HL-60 (cell line): ENCODE results near the gene PTPRM.

ENCODE experiments used
- GABPA ChIP-seq: IDR thresholded peaks from 2 replicates; pipeline ENCODE4 v1.6.1; 2012; ENCODE audit warnings: low read depth
- SPI1 ChIP-seq: IDR thresholded peaks from 2 replicates; pipeline ENCODE4 v1.6.1; 2012; ENCODE audit warnings: low read depth, mild to moderate bottlenecking, borderline replicate concordance
- TF ChIP-seq, protein P1 (sequence below): IDR thresholded peaks from 2 replicates; pipeline ENCODE4 v1.6.1; 2012; ENCODE audit warnings: low read depth; ENCODE audit not compliant: insufficient replicate concordance
- TF ChIP-seq, protein P2 (sequence below): IDR thresholded peaks from one replicate; pipeline ENCODE4 v1.5.1; 2011; ENCODE audit warnings: low read length, control low read depth, inconsistent platforms; ENCODE audit not compliant: insufficient read depth

DNA sequence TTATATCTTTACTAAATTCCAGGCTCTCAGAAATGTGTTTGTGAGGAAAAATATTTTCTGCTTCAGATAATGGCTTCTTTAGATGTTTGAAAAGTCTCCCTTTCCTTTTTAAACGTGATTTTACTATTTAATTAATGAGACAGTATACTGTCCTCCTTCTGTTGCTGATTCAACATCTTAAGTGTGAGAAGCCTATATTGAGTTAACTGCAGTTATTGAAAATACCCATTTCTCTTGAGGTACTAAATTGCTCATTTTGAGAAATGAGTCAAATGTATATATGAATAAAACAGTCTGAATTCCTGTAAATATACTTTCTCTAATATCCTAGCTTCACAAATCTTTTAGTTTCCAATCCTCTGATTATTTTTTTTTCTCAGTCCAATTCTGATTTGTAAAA is 470.2 kb downstream of the PTPRM start:
- TF ChIP-seq, protein P1, sequence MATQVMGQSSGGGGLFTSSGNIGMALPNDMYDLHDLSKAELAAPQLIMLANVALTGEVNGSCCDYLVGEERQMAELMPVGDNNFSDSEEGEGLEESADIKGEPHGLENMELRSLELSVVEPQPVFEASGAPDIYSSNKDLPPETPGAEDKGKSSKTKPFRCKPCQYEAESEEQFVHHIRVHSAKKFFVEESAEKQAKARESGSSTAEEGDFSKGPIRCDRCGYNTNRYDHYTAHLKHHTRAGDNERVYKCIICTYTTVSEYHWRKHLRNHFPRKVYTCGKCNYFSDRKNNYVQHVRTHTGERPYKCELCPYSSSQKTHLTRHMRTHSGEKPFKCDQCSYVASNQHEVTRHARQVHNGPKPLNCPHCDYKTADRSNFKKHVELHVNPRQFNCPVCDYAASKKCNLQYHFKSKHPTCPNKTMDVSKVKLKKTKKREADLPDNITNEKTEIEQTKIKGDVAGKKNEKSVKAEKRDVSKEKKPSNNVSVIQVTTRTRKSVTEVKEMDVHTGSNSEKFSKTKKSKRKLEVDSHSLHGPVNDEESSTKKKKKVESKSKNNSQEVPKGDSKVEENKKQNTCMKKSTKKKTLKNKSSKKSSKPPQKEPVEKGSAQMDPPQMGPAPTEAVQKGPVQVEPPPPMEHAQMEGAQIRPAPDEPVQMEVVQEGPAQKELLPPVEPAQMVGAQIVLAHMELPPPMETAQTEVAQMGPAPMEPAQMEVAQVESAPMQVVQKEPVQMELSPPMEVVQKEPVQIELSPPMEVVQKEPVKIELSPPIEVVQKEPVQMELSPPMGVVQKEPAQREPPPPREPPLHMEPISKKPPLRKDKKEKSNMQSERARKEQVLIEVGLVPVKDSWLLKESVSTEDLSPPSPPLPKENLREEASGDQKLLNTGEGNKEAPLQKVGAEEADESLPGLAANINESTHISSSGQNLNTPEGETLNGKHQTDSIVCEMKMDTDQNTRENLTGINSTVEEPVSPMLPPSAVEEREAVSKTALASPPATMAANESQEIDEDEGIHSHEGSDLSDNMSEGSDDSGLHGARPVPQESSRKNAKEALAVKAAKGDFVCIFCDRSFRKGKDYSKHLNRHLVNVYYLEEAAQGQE, result no peak
- TF ChIP-seq, protein P2, sequence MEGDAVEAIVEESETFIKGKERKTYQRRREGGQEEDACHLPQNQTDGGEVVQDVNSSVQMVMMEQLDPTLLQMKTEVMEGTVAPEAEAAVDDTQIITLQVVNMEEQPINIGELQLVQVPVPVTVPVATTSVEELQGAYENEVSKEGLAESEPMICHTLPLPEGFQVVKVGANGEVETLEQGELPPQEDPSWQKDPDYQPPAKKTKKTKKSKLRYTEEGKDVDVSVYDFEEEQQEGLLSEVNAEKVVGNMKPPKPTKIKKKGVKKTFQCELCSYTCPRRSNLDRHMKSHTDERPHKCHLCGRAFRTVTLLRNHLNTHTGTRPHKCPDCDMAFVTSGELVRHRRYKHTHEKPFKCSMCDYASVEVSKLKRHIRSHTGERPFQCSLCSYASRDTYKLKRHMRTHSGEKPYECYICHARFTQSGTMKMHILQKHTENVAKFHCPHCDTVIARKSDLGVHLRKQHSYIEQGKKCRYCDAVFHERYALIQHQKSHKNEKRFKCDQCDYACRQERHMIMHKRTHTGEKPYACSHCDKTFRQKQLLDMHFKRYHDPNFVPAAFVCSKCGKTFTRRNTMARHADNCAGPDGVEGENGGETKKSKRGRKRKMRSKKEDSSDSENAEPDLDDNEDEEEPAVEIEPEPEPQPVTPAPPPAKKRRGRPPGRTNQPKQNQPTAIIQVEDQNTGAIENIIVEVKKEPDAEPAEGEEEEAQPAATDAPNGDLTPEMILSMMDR, result no peak
- TF ChIP-seq GABPA (no peak), SPI1 (no peak)
